Middle frontal gyrus (tissue), 1 donor: ENCODE data around the gene NUP54.
A peak's percentile ranks its signal among the peaks of the same experiment; 100 is the strongest.

ENCODE experiments used
- DNase-seq: peaks from one replicate; pipeline ENCODE4 v3.0.0-alpha.2; 2015; ENCODE audit warnings: low spot score; ENCODE audit errors: extremely low spot score

The NUP54 gene

DNA sequence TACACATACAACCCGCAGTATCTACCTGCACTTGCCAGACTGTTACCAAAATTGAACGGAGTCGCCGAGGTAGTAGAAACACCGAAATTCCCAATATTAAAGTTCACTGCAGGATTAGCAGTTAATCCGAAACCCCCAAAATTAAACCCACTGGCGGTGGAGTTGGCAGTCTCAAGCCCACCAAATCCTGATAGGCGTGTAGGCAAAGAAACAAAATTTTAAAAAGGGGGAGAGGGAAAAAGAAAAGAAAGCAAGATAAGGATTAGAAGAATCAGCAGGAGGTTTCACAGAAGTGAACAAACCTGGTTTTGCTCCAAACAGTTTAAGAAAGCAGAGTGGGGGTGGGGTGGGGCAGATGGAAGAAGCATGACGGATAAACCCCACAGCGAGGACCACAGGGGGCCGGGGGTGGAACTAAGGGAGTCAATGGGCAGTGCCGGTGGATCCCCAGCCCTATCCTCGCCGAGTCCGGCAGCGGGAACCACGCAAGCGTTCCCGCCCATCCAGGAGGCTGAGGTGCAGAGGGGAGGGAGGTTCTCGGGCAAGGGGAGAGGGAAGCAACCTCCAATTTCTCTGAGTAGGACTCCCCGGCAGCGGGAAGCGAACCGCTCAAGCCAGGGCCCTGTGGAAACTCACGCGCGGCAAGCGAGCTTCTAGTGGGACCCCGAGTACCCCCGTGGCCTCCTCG, 599 bp downstream of the NUP54 start:
- DNase-seq: no peak

DNA sequence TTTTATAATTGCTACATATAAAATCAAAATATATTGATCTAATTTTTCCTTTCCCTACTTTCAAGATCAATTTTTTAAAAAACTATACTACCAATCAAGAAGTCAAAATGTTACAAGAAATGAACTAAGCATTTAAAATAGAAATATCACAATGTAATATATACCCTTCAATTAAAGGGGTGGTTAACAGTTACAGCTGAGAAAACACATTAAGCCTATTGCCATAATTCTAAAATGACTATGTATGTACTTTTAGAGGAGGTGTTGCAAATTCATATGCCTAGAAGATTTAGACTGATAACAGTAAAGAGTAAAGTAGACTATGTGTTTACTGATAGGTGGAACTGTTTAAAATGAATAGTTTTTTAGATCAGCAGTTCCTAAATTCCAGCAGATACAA, 3.7 kb downstream of the NUP54 start:
- DNase-seq: no peak

DNA sequence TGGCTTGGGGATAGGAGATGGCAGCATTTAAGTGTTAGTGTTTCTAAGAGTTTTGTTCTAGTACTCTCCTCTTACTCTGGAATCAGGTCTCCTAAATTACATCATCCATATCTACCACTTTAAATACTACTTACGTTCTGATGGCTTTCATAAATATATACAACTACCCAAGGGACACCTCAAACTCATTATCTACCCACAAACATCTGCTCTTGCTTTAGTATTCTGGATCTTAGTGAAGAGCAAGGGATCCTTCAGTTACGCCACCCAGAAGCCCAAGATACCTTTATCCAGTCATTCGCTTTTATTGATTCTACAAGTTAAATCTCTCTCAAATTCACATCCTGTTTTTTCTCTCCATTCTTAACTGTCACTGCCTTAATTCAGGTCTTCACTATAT, 7.0 kb downstream of the NUP54 start:
- DNase-seq: no peak

DNA sequence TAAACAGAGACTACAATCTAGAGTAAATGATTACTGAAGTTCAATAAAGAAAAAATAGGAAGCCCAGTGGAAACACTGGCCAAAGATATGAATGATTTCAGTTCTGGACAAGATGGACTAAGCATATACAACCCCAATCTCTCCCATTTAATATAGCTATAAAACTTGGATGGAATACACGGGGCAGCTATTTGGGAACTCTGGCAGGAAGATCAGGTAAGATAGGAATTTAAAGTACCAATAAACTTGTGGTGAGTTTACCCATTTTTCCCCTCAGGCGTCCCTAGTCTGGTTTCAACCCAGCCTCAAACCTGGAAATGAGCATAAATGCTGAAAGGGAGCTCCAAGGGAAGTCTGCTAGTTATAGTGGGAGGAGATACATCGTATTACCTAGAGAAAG, 20.4 kb downstream of the NUP54 start:
- DNase-seq: no peak

DNA sequence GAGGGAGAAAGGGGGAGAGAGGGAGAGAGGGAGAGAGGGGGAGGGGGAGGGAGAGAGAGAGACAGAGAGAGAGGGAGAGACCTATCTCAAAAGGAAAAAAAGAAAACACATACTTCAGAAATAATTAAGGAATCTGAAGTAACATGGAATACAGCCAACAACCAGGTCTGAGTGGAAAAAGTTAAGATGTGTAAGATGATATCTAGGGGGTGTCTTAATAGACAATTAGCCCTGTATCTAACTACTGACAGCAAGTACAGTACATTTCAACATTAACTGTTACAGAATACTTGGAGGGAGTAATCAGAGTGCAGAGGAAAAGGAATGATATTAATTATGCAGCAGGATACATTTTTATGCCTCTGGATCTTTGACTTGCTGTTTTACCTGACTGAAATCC, 22.4 kb downstream of the NUP54 start:
- DNase-seq: no peak

DNA sequence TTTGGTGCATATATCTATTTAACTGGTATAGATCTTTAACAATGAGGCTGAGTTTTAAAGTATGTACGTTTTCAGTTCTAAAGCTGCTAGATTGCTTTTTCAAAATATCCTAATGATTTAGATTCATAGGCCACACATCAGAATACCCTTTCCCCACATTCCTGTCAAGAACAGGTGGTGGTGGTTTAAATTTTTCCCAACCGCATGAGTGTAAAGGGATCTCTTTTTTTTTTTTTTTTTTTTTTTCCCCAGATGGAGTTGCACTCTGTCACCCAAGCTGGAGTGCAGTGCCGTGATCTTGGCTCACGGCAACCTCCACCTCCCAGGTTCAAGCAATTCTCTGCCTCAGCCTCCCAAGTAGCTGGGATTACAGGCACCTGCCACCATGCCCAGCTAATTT, 28.0 kb downstream of the NUP54 start:
- DNase-seq: no peak

DNA sequence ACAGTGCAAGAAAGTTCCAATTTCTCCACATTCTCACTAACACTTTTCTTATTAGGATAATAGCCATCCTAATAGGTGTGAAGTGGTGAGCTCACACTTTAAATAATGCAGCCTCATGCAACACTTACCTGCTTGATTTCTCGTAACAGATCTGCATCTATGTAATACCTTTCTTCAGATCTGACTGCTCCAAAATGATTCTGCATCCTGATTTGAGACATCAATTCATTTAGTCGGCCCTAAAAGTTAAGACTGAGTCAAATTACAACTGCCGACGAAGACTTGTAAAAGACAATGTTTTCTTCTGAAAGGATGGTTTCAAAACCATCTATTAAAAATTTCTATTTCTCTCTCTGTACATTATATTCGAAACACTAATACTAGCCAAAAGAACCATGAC, 30.7 kb downstream of the NUP54 start:
- no peak for DNase-seq

DNA sequence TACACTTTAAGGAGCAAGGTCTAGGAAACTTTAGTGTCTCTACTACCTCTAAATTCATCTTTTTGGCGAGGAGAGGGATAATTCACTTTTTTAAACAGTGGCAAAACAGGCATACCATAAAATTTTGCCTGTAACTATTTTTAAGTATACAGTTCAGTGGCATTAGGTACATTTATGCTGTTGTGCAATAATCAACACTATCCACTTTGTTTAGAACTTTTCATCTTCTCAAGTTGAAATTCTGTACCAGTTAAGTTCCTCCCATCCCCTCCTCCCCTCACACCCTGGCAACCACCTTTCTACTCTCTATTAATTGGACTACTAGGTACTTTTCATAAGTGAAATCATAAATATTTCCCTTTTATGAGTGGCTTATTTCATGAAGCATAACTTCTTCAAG, 31.4 kb downstream of the NUP54 start:
- no peak for DNase-seq

DNA sequence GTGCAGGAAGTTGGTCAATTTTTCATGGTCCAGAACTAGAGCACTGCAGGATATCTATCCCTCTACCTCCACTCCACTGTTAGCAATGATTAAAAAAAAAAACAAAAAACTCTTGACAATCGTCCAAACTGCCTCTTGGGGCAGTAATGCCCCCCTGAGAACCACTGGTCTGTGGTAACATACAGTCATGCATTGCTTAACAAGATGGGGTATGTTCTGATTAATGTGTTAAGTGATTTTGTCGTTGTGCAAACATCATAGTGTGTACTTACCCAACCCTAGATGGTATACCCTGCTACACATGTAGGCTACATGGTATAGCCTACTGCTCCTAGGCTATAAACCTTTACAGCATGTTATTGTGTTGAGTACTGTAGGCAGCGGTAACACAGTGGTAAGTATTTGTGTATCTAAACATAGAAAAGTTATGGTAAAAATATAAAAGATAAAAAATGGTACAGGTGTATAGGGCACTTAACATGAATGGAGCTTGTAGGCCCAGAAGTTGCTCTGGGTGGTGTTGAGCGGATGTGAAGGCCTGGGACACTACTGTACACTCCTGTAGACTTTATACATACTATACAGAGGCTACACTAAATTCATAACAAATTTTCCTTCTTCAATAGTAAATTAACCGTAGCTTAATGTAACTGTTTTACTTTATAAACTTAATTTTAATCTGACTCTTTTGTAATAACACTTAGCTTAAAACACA, 39.6 kb downstream of the NUP54 start:
- no peak for DNase-seq

DNA sequence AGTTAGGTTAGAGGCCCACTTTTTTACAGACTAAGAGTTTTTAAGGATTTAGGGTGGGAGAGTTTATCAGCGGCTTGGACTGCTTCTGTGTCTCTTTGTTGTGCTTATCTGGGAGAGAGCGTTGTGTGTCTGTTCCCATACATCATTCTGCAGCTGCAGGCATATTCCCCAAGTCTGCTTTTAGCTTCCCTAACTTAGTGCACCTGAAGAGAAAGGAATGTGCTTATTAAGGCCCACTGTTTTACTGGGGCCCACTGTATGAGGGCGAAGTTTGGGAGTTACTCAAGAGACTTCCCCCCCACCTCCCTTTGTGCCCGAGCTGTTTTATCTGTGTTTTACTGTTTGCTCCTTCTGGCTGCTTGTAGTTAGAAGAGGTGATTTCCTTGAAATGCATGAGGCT, 41.8 kb downstream of the NUP54 start:
- no peak for DNase-seq

DNA sequence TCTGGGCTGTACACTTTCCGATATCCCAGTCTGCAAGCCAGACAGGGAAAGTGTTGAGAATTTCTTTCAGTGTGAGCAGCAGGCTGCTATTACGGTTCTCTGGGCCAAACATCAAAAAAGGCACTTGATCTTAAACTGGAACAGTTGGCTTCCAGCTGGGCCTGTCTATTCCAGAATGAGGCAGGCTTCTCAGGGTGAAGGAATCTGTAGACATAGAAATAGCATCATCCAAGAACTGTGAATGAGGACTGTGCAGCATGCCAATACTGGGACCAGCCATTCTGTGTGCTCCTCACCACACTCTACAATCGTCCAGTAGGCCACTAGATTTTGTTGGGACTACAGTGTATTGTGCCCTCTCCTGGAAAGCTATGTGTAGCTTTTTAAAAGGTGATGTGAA, 42.5 kb downstream of the NUP54 start:
- DNase-seq: no peak

DNA sequence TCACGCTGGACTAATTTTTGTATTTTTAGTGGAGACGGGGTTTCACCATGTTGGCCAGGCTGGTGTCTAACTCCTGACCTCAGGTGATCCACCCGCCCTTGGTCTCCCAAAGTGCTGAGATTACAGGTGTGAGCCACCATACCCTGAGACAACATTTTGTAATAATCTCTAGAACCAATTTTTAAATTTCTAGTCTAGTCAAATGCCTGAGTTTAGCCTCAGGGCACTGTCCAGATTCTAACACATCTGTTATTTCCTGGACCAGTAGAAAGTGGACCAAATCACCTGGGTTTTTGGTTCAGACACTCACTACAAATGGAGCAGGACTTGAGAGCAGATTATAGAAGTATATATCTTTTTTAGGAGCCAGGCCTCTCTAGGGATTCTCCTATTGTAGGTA, 52.1 kb downstream of the NUP54 start:
- DNase-seq: no peak

DNA sequence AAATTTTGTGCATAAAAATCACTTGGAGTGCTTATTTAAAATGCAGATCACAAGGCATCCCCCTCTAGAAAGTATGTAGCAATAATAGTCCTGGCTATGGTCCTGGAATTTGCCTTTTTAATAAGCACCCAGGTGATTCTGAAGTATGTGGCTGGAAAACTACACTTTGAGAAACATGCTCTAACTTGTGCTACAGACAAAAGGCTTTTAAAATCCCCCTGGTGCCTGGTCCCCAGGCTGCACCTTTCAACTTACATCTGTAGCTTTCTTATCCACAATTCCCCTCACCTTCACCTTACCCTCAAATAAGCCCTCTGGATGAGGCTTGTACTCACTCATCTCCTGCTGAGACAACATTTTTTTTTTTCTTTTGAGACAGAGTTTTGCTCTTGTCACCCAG, 52.6 kb downstream of the NUP54 start:
- no peak for DNase-seq

DNA sequence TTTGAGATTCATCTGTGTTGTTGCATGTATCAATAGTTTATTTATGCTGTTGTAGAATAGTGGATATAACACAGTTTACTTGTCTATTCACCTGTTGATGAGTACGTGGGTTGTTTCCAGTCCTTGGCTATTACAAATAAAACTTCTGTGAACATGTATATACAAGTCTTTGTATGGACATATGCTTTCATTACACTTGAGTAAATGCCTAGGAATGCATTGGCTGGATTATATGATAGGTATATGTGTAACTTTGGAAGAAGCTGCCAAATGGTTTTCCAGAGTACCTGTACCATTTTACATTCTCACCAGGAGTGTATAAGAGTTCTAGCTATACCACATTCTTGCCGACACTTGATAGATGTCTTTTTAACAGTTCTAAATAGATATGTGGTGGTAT, 57.1 kb downstream of the NUP54 start:
- DNase-seq: no peak

DNA sequence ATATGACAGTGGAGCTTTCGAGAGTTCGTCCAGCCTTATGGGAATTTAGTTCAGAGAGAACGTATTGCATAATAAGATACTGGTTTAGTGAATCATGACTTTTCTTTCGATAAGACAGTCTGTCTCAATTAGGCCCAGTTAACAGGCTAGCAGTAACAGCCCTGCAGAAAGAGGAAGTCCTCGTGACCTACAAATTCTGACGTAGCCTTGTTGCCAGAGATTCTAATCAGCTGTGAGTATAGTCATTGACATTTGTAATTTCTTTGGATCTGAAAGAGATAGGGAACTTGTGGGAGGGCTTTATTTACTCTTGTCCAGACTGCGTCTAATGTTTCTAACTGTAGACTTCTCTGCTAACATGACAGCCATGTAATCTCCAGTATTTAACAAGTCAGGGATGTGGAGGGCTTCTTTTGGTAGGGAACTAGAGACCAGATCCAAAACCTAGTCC, 57.9 kb downstream of the NUP54 start:
- DNase-seq: no peak

DNA sequence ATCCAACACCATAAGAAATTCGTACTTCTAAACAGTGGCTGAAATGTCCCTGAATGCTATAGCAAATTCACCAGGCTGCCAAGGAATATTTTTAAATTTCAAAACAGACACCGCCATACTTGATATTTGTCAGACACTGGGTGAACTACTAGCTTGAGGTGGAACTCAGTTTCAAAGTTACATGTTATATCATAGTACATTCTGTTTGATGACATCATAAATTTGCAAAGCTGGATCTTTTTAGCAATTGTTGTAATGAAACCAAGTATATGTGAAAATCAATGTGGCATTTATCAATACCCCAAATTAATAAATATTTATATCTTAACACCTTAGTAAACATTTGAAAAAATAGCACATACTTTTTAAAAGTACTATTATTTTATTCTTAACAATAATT, 59.5 kb downstream of the NUP54 start:
- no peak for DNase-seq

DNA sequence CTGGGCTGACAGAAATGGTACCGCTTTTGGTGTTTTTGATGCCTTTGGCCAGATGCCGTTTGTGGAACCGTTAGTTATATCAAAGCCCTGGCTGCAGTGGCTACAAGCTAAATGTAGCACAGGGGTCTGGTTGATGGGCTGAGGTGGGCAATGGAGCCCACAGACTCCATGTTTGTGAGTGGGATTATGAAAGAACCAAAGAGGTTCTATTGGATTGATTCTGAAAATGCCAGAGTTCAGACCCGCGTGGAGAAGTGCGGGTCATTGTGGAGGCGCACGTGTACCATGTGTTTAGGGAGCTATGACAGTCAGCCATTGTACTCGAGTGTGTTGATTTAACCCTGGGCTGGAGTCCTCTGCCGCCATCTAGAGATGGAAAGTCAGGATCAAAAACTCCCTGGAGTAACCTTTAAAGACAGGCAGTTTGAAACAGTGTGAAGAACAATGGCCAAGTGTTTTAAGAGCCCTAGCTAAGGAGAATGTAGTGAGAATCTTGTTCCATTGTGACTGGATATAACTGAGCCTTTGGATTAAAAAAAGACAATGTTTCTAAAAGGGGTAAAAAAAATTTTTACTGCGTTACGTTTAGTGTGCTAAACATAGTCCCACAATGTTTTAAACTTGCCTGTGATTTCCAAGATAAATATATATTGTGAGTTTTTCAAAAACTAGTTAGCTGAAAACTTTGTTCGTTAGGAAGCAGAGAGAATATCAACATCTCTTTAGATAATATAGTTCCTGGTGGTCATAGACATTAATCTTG, 61.0 kb downstream of the NUP54 start:
- peak; percentile 69 for DNase-seq

DNA sequence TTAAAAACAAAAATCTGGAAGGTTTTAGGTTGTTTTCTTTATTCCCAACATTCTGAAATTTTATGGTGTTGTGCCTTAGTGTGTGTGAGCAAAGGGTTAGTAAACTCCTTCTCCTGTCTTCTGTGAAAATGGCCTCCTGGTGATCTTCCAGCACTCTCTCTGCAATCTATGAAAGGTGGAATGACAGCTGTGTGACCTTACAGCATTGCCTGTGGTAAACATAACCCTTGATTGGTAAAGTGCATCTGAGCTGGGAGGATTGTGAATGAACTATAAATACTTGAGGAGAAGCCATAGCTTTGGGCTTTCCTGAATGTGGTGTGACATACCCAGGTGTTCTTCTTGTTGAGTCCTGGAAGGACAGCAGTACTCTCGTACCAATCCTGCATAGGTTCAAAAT, 63.7 kb downstream of the NUP54 start:
- no peak for DNase-seq

DNA sequence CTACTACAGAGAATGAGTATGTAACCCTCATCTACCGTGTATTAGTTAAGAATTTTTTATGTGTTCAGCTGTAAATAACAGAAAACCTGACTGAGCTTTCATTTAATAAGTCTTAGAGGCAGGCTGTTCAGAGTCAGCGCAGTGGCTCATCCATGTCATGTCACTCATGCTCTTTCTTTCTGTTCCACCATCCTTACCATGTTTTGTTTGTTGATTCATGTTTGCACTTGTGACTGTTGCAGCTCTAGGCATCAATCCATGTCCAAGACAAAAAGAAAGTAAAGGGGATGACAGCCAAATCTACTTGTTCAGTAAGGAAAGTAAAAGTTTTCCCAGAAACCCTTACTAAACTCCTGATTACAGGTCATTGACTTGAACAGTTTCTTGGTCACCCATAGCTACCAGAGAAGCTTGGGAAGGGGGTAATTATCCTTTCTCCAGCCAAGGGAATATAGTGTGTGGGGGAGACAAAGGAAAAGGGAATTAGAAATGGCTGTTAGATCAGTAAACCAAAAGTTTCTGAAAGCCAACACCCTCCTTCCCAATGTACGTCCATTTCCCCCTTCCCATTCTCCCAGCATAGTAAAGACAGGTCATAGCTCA, 64.7 kb downstream of the NUP54 start:
- DNase-seq: no peak

DNA sequence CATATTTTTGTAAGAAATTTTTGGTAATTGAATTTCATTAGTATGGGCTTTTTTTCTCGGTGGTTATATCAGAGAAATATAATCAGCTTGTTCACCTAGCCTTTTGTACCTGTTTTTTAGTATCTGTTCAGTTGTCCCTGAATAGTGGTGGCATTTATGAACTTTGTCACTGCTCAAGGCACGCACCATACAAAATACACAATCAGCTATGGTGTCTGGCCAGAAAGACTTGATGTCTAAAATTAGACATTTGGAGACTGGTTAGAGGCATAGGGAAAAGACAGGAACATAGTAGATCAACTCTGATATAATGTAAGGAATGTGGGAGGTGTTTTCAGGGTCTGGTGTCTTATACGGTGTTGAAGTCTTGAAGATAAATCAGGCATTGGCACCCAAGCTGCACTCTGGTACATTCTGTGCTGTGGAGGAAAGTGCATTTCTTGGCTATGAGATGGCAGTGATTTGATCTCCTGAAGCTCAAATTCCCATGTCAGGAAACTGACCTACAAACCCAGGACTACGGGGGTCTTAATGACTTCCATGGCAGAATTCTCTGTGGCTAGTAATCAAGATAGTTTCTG, 70.1 kb downstream of the NUP54 start:
- no peak for DNase-seq

DNA sequence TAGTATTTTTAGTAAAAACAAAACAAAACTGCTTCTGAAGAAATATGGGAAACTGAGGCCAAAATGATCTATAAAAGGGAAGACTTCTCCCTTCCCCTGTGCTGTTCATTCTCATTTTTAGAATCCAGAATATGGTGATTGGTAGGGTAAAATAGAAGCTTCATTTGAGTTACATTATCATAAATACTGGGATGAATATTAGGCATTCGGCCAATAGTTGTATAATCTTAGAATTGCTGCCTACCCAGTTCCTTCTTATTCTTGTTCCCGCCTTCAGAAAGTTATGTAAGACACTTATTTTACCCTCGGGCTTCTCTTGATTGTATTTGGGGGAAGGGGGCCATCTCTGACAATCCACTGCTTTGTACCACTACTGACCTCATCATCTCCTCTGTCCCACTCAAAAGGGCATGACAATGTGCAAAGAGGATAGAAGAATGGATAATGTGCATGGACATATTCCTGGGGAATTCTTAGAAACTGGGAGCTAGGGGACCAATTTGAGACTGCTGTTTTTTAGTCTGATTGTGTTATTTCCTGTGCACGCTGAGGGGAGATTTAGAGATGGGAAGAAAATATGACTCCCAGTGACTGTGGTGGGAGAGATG, 73.1 kb downstream of the NUP54 start:
- DNase-seq: peak; percentile 19
